Measurements from ENCODE around the gene SELP. TPM values are rescaled to one million over a fixed set of nuclear protein-coding genes. Genes with fewer than 3 reads are reported as not detected.

SELP gene
- polyA plus RNA-seq, 3 donors = 0.84 to 1.4 (median 0.85) TPM

DNA sequence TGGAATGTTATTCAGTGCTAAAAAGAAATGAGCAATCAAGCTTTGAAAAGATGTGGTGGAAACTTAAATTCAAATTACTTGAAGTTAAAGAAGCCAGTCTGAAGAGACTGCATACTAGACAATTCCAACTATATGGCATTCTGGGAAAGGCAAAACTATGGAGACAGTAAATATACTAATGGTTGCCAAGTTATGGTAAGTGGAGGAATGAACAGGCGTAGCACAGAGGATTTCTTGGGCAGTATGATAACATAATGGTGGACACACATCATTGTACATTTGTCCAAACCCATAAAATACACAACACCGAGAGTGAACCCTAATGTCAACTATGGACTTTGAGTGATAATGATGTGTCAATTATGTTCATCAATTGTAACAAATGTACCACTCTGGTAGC is 21.1 kb upstream of the SELP start:
- no peak overlapping the region for H3K27ac ChIP-seq (ENCODE audit: low read depth in 1 of 2, low read length in 2 of 2)
- TF ChIP-seq, protein P1, sequence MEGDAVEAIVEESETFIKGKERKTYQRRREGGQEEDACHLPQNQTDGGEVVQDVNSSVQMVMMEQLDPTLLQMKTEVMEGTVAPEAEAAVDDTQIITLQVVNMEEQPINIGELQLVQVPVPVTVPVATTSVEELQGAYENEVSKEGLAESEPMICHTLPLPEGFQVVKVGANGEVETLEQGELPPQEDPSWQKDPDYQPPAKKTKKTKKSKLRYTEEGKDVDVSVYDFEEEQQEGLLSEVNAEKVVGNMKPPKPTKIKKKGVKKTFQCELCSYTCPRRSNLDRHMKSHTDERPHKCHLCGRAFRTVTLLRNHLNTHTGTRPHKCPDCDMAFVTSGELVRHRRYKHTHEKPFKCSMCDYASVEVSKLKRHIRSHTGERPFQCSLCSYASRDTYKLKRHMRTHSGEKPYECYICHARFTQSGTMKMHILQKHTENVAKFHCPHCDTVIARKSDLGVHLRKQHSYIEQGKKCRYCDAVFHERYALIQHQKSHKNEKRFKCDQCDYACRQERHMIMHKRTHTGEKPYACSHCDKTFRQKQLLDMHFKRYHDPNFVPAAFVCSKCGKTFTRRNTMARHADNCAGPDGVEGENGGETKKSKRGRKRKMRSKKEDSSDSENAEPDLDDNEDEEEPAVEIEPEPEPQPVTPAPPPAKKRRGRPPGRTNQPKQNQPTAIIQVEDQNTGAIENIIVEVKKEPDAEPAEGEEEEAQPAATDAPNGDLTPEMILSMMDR (IDR thresholded peaks at IDR 0.05) = no peak
- no peak overlapping the region for H3K27ac Mint-ChIP-seq
- no peaks in the 10 kb centered on the region for H3K36me3 ChIP-seq (replicated peaks in 1 of 2; ENCODE audit: control insufficient read depth in 1 of 2, insufficient read depth in 2 of 2, low read length in 2 of 2)
- H3K4me1 ChIP-seq (ENCODE audit: control insufficient read depth in 1 of 2, insufficient read depth in 2 of 2, low read length in 2 of 2) = peaks cover 7 to 11% of the 10 kb centered on the region in 2 donors
- H3K9ac ChIP-seq (ENCODE audit: insufficient read depth, low read length, poor library complexity, severe bottlenecking) = no peak overlapping the region
- WGBS (ENCODE audit: insufficient coverage) = no CpG with 5 or more reads among the region's 2 CpGs
- H3K9me3 Mint-ChIP-seq = peaks cover 0 to 10% (median 3%) of the 10 kb centered on the region in 7 donors
- intact Hi-C loops (cut with micrococcal nuclease) = no loop called here
- no peak overlapping the region for H2AFZ ChIP-seq (ENCODE audit: insufficient read depth, low read depth, low read length, poor library complexity, severe bottlenecking)
- peaks cover 16% of the 10 kb centered on the region for H3K4me1 Mint-ChIP-seq
- no peaks in the 10 kb centered on the region for H3K27me3 ChIP-seq (ENCODE audit: control insufficient read depth in 2 of 2, insufficient read depth in 2 of 2, low read length in 2 of 2)
- H3K4me3 ChIP-seq (replicated peaks in 1 of 3; ENCODE audit: low read depth in 2 of 3, low read length in 3 of 3) = no peak overlapping the region
- no peak overlapping the region for H3K4me2 ChIP-seq (replicated peaks; ENCODE audit: extremely low read depth, low read length, poor library complexity, severe bottlenecking)
- H3K9me3 ChIP-seq (replicated peaks in 1 of 2; ENCODE audit: control insufficient read depth in 1 of 2, insufficient read depth in 1 of 2, low read length in 2 of 2) = peaks cover 0 to under 1% of the 10 kb centered on the region in 2 donors
- peaks cover 2 to 3% of the 10 kb centered on the region in 2 donors for H3K36me3 Mint-ChIP-seq
- peaks cover 0 to 2% (median 2%) of the 10 kb centered on the region in 3 donors for H3K27me3 Mint-ChIP-seq (ENCODE audit: low read depth in 3 of 3)
- H3K79me2 ChIP-seq (ENCODE audit: insufficient read depth, low read length) = no peaks in the 10 kb centered on the region
- no peak overlapping the region for H3K4me3 Mint-ChIP-seq
- DNase-seq = no peak
- H4K20me1 ChIP-seq (ENCODE audit: insufficient read depth, low read length) = no peaks in the 10 kb centered on the region

GRCh38 chr1:169650551-169650950 is 20.6 kb upstream of the SELP start:
- H3K9me3 ChIP-seq (replicated peaks in 1 of 2; ENCODE audit: control insufficient read depth in 1 of 2, insufficient read depth in 1 of 2, low read length in 2 of 2) = no peaks in the 10 kb centered on the region
- no peaks in the 10 kb centered on the region for H3K27me3 ChIP-seq (ENCODE audit: control insufficient read depth in 2 of 2, insufficient read depth in 2 of 2, low read length in 2 of 2)
- DNase-seq = no peak
- H3K9ac ChIP-seq (ENCODE audit: insufficient read depth, low read length, poor library complexity, severe bottlenecking) = no peak overlapping the region
- H3K36me3 Mint-ChIP-seq = peaks cover 2 to 3% of the 10 kb centered on the region in 2 donors
- H3K4me1 Mint-ChIP-seq = peaks cover 12% of the 10 kb centered on the region
- TF ChIP-seq, protein P1 (IDR thresholded peaks at IDR 0.05) = no peak
- intact Hi-C loops (cut with micrococcal nuclease) = no loop called here
- H4K20me1 ChIP-seq (ENCODE audit: insufficient read depth, low read length) = no peaks in the 10 kb centered on the region
- no peak overlapping the region for H3K4me3 Mint-ChIP-seq
- H3K79me2 ChIP-seq (ENCODE audit: insufficient read depth, low read length) = no peaks in the 10 kb centered on the region
- peaks cover 4 to 8% of the 10 kb centered on the region in 2 donors for H3K4me1 ChIP-seq (ENCODE audit: control insufficient read depth in 1 of 2, insufficient read depth in 2 of 2, low read length in 2 of 2)
- H3K4me2 ChIP-seq (replicated peaks; ENCODE audit: extremely low read depth, low read length, poor library complexity, severe bottlenecking) = no peak overlapping the region
- H3K9me3 Mint-ChIP-seq = peaks cover 0 to 10% (median 2%) of the 10 kb centered on the region in 7 donors
- H3K27me3 Mint-ChIP-seq (ENCODE audit: low read depth in 3 of 3) = peaks cover 0 to 2% (median 2%) of the 10 kb centered on the region in 3 donors
- H3K27ac Mint-ChIP-seq = no peak overlapping the region
- H3K27ac ChIP-seq (ENCODE audit: low read depth in 1 of 2, low read length in 2 of 2) = no peak overlapping the region
- no peaks in the 10 kb centered on the region for H3K36me3 ChIP-seq (replicated peaks in 1 of 2; ENCODE audit: control insufficient read depth in 1 of 2, insufficient read depth in 2 of 2, low read length in 2 of 2)
- WGBS (ENCODE audit: insufficient coverage) = no CpG with 5 or more reads among the region's 4 CpGs
- H2AFZ ChIP-seq (ENCODE audit: insufficient read depth, low read depth, low read length, poor library complexity, severe bottlenecking) = no peak overlapping the region
- H3K4me3 ChIP-seq (replicated peaks in 1 of 3; ENCODE audit: low read depth in 2 of 3, low read length in 3 of 3) = no peak overlapping the region

All from CD14-positive monocyte (primary cell).